Measurements from ENCODE around the gene NBEA.
A peak's percentile ranks its signal among the peaks of the same experiment; 100 is the strongest.

Gene NBEA

DNA sequence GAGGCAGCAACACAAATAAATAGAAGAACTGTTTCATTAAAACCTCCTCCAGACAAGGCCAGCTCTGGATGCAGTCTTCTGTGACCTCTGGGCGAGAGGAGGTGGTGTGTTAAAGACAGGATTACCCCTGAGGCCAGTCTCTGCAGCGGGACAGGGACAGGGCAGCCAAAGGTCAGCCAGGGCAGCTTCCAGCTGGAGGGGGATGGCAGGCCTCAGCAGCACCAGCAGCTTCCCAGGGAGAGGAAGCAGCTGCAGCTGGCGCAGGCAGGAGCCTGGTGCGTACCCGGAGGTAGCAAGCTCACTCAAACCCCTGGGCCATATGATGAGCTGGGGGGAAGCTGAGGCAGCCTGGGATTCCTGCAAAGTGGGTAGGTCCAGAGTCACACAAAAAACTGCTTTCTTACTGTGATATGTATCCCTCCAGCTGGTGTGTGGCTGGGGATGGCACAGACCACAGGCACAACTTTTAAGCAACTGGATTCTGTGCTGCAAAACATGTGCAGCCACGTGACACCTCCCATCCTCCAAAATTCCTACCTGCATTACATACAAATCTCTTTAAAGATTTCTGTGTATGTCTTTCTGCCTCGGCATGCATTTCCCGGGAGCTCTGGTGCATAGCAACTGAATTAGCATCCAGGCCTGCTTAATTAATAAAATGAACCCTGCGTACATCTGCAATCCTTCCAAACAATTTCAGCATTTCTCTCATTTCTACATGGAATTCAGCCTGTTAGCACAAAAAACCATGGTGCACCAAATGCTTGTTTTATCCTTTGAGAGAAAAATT, 772.7 kb downstream of the NBEA start:
- H3K4me3 ChIP-seq (ENCODE audit: low read depth, low read length): no peak overlapping the region
- DNase-seq (ENCODE audit: low read depth): no peak
- TF ChIP-seq, protein P1, sequence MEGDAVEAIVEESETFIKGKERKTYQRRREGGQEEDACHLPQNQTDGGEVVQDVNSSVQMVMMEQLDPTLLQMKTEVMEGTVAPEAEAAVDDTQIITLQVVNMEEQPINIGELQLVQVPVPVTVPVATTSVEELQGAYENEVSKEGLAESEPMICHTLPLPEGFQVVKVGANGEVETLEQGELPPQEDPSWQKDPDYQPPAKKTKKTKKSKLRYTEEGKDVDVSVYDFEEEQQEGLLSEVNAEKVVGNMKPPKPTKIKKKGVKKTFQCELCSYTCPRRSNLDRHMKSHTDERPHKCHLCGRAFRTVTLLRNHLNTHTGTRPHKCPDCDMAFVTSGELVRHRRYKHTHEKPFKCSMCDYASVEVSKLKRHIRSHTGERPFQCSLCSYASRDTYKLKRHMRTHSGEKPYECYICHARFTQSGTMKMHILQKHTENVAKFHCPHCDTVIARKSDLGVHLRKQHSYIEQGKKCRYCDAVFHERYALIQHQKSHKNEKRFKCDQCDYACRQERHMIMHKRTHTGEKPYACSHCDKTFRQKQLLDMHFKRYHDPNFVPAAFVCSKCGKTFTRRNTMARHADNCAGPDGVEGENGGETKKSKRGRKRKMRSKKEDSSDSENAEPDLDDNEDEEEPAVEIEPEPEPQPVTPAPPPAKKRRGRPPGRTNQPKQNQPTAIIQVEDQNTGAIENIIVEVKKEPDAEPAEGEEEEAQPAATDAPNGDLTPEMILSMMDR (IDR thresholded peaks at IDR 0.05; ENCODE audit: low read depth, low read length, missing control alignments): no peak

DNA sequence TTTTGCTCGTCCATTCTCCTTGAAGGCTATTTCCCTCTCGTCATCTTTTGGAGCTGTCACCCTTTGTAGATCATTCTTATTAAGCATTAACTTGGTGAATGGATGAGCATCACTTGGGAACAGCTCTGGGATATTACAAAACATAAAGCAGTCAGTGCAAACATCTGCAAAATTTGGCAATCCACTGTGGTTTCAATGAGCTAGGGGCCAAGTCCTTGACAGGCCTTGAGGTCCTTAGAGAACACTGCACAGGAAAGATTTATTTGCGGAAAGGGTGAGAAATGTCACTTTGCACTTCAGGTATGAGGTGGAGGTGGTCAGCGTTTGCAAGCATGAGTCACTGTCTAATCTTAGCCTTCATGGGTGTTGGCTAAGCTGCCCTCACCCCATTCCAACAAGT, 774.1 kb downstream of the NBEA start:
- DNase-seq (ENCODE audit: low read depth): no peak
- TF ChIP-seq, protein P1 (IDR thresholded peaks at IDR 0.05; ENCODE audit: low read depth, low read length, missing control alignments): no peak
- no peak overlapping the region for H3K4me3 ChIP-seq (ENCODE audit: low read depth, low read length)

DNA sequence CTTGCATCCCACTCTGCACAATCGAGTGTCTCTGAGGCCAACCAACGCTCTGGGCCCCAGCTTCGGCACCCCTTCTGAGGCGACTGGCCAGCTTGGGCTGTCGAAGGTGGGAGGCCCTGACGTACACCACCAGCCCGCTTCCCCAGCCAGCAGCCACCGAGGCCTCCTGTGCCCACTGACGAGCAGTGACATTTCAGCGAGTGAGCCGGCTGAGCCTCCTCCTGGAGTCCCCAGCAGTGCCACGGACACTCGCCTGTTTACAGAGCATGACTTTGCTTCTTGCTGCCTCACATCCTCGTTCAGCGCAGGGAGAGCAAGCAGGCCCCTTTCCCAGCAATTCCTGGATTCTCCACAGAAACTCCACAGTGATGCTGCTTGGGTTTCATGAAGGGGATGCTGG, 774.7 kb downstream of the NBEA start:
- TF ChIP-seq, protein P1 (IDR thresholded peaks at IDR 0.05; ENCODE audit: low read depth, low read length, missing control alignments): no peak
- H3K4me3 ChIP-seq (ENCODE audit: low read depth, low read length): no peak overlapping the region
- DNase-seq (ENCODE audit: low read depth): no peak

DNA sequence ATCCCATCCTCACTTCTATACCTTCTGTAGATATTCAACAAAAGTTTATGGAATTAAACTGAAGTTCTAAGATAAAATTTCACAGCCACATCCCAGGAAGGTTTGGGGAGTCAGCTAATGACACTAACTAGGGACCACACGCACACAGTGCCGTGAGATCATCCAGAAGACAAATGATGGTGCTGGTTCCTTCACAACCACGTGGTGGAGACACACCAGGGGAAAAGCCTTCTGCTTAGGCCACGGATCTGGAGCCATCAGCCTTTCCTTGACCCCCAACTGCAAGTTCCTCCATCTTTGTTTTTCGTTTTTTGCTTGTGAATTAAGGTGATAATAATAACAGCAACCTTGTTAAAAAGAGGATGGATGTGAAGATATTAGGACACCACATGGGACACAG, 776.0 kb downstream of the NBEA start:
- H3K4me3 ChIP-seq (ENCODE audit: low read depth, low read length): no peak overlapping the region
- TF ChIP-seq, protein P1 (IDR thresholded peaks at IDR 0.05; ENCODE audit: low read depth, low read length, missing control alignments): no peak
- DNase-seq (ENCODE audit: low read depth): no peak

DNA sequence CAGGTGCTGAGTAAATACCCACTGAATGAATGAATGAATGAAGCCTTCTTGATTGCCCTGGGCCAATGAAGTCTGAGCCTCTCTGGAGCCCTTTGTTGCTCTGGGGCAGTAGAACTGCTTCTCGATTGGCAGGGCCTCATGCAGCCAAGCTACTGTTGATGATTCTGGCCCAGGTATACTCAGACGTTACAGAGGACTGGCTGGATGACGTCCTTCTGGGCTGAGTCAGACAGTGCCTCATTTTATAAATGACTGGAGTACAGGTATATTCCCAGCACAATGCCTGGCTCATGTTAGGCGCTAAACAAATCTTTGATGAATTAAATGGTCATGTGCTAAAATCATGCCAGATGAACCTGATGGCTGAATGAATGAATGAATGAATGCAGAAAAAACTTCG, 778.2 kb downstream of the NBEA start:
- no peak for DNase-seq (ENCODE audit: low read depth)
- H3K4me3 ChIP-seq (ENCODE audit: low read depth, low read length): no peak overlapping the region
- TF ChIP-seq, protein P1 (IDR thresholded peaks at IDR 0.05; ENCODE audit: low read depth, low read length, missing control alignments): no peak

DNA sequence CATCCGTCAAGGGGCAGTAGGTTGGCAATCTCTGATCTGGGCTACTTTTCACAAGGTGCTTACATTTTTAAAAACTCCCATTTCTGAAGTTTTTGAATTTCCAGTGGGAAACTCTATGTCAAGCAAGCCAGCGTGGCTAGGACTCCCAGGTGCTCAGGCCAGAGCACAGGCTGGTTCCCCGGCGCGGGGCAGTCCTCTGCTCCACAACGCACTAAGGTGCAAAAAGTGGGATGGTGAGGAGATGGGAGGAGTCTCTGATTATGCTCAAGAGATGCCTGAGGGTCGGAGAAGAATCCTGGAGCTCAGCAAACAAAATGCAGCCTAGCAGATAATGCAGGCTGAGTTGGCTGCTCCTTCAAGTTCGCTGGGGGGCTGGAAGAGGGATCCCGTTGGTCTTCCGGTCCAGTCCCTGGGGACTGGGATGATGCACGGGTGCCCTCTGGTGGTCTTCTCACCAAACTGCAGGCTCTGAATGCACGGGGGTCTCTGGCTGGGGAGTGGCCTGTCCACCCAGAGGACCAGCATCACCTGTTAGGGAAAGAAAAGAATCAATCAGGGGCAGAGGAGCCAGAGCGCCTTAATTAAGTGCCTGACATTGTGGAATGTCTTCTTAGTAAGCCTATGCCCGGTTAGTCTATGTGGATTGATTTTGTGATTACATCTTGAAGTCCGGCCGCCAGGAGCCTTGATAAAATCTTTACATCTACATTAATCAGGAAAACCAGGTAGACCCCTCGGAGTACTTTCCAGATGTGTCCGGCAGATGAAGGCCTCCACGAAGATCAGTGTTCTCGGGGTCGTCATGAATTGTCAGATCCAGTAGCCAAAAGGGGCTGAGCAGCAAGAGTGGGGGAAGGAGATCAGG, 778.9 kb downstream of the NBEA start:
- TF ChIP-seq, protein P1 (IDR thresholded peaks at IDR 0.05; ENCODE audit: low read depth, low read length, missing control alignments): peak; percentile 92
- no peak for DNase-seq (ENCODE audit: low read depth)
- H3K4me3 ChIP-seq (ENCODE audit: low read depth, low read length): no peak overlapping the region
